Kidney (tissue), 14 donors: ENCODE measurements around the gene PLB1. TPM values are rescaled to one million over a fixed set of nuclear protein-coding genes. Genes with fewer than 3 reads are reported as not detected.

Source experiments
- DNase-seq, 5 donors: peaks; one replicate each; pipeline ENCODE4 v3.0.0-alpha.2; 2013 to 2020
- FAIRE-seq: peaks from 2 replicates; lab custom pipeline; 2012; peaks lifted over from hg19 to GRCh38; lab: Jason Lieb, UNC
- H3K27ac ChIP-seq, 2 donors: one replicate each; pipeline ENCODE4 v1.7.0; 2013; ENCODE audit warnings: low read depth in 2 of 2, low read length in 2 of 2, inconsistent platforms in 1 of 2
- H3K27me3 ChIP-seq: one replicate; pipeline ENCODE4 v1.7.1; 2013; ENCODE audit warnings: low read length, inconsistent platforms; ENCODE audit not compliant: control insufficient read depth, insufficient read depth
- H3K36me3 ChIP-seq, 3 donors: one replicate each; pipeline versions ENCODE4 v1.7.0 to v1.7.1; 2013; ENCODE audit warnings: low read length in 3 of 3, control low read depth in 1 of 3, inconsistent platforms in 1 of 3; ENCODE audit not compliant: insufficient read depth in 3 of 3, control insufficient read depth in 2 of 3
- H3K4me1 ChIP-seq, 3 donors: one replicate each; pipeline versions ENCODE4 v1.7.0 to v1.7.1; 2013; ENCODE audit warnings: low read length in 3 of 3, inconsistent platforms in 1 of 3, low read depth in 1 of 3; ENCODE audit not compliant: control insufficient read depth in 2 of 3, insufficient read depth in 2 of 3
- H3K4me3 ChIP-seq, 3 donors: one replicate each; pipeline versions ENCODE4 v1.7.0 to v1.8.1; 2013; ENCODE audit warnings: low read length in 3 of 3, control low read depth in 1 of 3, inconsistent platforms in 1 of 3
- H3K9ac ChIP-seq, 3 donors: one replicate each; pipeline versions ENCODE4 v1.7.0 to v1.7.1; 2013; ENCODE audit warnings: low read length in 3 of 3, control low read depth in 1 of 3, inconsistent platforms in 1 of 3
- H3K9me3 ChIP-seq, 3 donors: one replicate each; pipeline versions ENCODE4 v1.7.0 to v1.7.1; 2013; ENCODE audit warnings: low read length in 3 of 3, control low read depth in 1 of 3, inconsistent platforms in 1 of 3; ENCODE audit not compliant: control insufficient read depth in 2 of 3, insufficient read depth in 1 of 3
- intact Hi-C: fragments of 100-400 bp; cut with DNase I; formaldehyde crosslinking; loops from one replicate; pipeline ENCODE4 v1.11.1; 2022
- polyA plus RNA-seq: library from polyadenylated mRNA; stranded (reverse); fragments of 350-450 nt; fragmentation: Illumina TruSeq; extraction: RNeasy Lipid Tissue Mini Kit (QIAGEN cat#74804); gene quantifications from one replicate; pipeline ENCODE4 v1.2.3, GENCODE V29; 2014; ENCODE audit warnings: low read depth, low replicate concordance; ENCODE audit not compliant: insufficient read depth
- total RNA-seq: library from RNA; stranded (reverse); fragmentation: NEBNext Ultra II Directional; extraction: Animal tissue kit (Norgen Biotek cat#: 25700); gene quantifications from one replicate; pipeline ENCODE4 v1.2.1, GENCODE V29; 2021
- TF ChIP-seq, protein P1 (sequence below): IDR thresholded peaks from 3 replicates; pipeline ENCODE4 v1.5.1; 2012; ENCODE audit warnings: mild to moderate bottlenecking, moderate library complexity, borderline replicate concordance; ENCODE audit not compliant: insufficient read depth; ENCODE audit errors: extremely low read depth
- donor health status: control.
- donor health status: control.
- donor health status: control.
- donor health status: control.
- donor health status: control.
- donor health status: DM: yes; HTN: yes; CAD: no.
- donor health status: Normal renal cell carcinoma (clear cell type).

The PLB1 gene
- total and polyA plus RNA-seq, 2 donors from 2014 or later = 0.95 to 6.8 TPM

DNA sequence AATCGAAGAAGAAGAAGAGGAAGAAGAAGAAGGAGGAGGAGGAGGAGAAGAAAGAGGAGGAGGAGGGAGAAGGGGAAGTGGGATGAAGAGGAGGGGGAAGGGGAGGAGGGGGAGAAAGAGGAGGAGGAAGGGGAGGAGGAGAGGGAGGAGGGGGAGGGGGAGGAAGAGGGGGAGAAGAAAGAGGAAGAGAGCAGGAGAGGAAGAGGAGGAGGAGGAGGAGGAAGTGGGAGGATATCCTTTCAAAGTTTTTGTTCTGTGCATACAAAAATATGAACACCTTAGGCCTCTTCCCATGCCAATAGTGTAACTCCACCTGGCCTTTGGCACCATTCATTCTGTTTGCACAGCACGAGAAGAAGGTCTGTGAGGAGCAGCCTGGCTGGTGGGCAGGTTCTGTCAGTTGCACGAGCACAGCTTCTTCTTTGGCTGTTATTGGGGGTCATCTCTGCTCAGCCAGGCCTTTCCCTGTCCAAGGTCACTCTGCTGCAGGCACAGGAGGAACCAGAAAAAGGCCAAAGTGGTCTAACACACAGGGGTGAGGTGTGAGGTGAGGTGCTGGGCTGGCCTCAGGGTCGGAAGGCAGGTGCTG, 25.8 kb upstream of the PLB1 start:
- H3K4me1 ChIP-seq = no peaks in the 10 kb centered on the region
- H3K4me3 ChIP-seq = no peak overlapping the region
- no peaks in the 10 kb centered on the region for H3K27me3 ChIP-seq
- intact Hi-C loops = no loop called here
- no peak overlapping the region for H3K9ac ChIP-seq
- TF ChIP-seq, protein P1, sequence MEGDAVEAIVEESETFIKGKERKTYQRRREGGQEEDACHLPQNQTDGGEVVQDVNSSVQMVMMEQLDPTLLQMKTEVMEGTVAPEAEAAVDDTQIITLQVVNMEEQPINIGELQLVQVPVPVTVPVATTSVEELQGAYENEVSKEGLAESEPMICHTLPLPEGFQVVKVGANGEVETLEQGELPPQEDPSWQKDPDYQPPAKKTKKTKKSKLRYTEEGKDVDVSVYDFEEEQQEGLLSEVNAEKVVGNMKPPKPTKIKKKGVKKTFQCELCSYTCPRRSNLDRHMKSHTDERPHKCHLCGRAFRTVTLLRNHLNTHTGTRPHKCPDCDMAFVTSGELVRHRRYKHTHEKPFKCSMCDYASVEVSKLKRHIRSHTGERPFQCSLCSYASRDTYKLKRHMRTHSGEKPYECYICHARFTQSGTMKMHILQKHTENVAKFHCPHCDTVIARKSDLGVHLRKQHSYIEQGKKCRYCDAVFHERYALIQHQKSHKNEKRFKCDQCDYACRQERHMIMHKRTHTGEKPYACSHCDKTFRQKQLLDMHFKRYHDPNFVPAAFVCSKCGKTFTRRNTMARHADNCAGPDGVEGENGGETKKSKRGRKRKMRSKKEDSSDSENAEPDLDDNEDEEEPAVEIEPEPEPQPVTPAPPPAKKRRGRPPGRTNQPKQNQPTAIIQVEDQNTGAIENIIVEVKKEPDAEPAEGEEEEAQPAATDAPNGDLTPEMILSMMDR = no peak
- FAIRE-seq (no peak), DNase-seq (no peak)
- H3K27ac ChIP-seq = no peak overlapping the region
- H3K9me3 ChIP-seq = no peaks in the 10 kb centered on the region
- H3K36me3 ChIP-seq = no peaks in the 10 kb centered on the region

DNA sequence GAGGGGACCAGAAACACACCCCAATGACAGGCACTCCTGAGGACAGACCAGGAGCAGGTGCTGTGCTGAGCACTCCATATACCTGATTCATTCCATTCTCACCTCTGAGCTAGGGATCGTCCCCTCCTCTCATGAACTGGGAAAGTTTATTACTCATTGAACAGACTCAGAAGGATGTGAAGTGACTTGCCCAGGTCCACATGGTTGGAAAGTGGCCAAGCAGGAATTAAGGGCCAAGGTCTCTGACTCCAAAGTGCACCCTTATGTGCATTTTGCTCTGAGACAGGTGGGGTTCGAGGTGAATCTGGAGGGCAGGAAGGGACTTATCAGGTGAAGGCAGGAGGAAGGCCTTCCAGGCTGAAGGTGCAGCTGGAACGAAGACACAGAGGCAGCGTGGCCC, 25.1 kb upstream of the PLB1 start:
- H3K9me3 ChIP-seq = no peaks in the 10 kb centered on the region
- intact Hi-C loops = no loop called here
- H3K27me3 ChIP-seq = no peaks in the 10 kb centered on the region
- no peak for FAIRE-seq
- TF ChIP-seq, protein P1 = no peak
- no peaks in the 10 kb centered on the region for H3K36me3 ChIP-seq
- H3K27ac ChIP-seq = no peak overlapping the region
- no peak for DNase-seq
- H3K9ac ChIP-seq = no peak overlapping the region
- H3K4me3 ChIP-seq = no peak overlapping the region
- no peaks in the 10 kb centered on the region for H3K4me1 ChIP-seq

DNA sequence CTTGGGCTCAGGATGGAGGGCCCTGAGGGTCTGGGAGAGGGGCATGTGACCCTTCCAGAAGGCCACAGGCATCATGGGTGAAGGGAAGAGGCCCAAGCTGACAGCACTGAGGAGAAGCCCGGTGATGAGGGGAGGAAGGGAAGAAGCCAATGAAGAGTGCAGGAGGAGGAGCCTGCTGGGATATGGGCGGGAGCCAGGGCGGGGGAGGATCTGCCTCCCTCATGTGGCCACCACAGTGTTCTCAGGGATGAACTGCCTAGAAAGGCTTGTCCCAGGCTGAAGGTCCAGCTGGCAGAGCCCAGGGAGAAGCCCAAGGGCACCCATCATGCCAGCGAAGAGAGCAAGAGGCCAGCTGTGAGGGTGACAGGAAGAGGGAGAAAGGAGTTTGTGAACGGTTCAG, 24.6 kb upstream of the PLB1 start:
- H3K36me3 ChIP-seq = no peaks in the 10 kb centered on the region
- DNase-seq (no peak), FAIRE-seq (no peak)
- H3K27ac ChIP-seq = no peak overlapping the region
- no peaks in the 10 kb centered on the region for H3K27me3 ChIP-seq
- no peaks in the 10 kb centered on the region for H3K4me1 ChIP-seq
- TF ChIP-seq, protein P1 = no peak
- intact Hi-C loops = no loop called here
- H3K4me3 ChIP-seq = no peak overlapping the region
- H3K9ac ChIP-seq = no peak overlapping the region
- H3K9me3 ChIP-seq = no peaks in the 10 kb centered on the region
